ENCODE results near the gene CHD6.

CHD6 gene, protein sequence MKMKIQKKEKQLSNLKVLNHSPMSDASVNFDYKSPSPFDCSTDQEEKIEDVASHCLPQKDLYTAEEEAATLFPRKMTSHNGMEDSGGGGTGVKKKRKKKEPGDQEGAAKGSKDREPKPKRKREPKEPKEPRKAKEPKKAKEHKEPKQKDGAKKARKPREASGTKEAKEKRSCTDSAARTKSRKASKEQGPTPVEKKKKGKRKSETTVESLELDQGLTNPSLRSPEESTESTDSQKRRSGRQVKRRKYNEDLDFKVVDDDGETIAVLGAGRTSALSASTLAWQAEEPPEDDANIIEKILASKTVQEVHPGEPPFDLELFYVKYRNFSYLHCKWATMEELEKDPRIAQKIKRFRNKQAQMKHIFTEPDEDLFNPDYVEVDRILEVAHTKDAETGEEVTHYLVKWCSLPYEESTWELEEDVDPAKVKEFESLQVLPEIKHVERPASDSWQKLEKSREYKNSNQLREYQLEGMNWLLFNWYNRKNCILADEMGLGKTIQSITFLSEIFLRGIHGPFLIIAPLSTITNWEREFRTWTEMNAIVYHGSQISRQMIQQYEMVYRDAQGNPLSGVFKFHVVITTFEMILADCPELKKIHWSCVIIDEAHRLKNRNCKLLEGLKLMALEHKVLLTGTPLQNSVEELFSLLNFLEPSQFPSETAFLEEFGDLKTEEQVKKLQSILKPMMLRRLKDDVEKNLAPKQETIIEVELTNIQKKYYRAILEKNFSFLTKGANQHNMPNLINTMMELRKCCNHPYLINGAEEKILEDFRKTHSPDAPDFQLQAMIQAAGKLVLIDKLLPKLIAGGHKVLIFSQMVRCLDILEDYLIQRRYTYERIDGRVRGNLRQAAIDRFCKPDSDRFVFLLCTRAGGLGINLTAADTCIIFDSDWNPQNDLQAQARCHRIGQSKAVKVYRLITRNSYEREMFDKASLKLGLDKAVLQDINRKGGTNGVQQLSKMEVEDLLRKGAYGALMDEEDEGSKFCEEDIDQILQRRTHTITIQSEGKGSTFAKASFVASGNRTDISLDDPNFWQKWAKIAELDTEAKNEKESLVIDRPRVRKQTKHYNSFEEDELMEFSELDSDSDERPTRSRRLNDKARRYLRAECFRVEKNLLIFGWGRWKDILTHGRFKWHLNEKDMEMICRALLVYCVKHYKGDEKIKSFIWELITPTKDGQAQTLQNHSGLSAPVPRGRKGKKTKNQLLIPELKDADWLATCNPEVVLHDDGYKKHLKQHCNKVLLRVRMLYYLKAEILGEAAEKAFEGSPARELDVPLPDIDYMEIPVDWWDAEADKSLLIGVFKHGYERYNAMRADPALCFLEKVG (N-terminal part only)

DNA sequence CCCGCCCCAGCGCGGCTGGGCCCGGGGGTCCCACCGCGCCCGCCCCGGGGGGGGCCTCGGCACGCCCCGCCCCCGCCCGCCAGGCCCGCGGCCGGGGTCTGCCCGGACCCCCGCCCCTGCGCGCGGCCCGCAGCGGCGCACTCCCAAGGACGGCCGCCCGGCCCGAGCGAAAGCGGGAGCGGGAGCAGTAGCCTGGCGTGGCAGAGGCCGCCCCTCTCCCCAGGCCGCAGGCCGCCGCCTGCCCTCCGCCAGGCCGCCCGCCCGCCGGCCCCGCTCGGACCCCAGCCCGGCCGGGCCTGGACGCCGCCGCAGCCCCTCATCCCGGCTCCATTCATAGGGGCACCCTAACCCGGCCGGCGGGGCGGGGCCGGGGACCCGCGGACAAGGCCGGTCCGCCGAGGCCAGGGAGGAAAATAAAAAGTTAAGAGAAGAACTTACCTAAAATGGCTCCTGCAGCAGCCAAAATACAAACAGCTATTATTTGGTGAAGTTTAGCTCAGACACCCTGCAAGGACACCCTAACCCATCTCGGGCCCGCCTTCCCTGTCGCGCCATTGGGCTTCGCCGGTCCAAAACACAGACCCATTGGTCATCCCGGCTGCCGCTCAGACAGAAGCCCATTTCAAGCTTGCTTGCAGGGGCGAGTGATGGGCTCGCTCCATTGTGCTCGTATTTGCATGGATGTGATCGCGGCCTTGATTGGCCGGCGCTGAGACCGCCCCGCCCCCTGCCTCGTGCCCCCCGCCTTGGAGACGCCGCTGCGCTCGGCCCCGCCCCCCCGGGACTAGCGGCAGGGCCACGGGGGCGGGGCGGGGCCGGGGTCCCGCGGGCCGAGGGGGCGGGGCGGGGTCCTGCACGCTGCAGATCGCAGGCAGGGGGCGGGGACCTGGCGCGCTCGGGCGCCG, at the start of gene CHD6:
CHD6 (minus strand) TSS at position 476 of the 905 bp plus-strand sequence. CDS start 67,040 bp downstream, outside the sequence.
- peak; percentile 100 for DNase-seq

DNA sequence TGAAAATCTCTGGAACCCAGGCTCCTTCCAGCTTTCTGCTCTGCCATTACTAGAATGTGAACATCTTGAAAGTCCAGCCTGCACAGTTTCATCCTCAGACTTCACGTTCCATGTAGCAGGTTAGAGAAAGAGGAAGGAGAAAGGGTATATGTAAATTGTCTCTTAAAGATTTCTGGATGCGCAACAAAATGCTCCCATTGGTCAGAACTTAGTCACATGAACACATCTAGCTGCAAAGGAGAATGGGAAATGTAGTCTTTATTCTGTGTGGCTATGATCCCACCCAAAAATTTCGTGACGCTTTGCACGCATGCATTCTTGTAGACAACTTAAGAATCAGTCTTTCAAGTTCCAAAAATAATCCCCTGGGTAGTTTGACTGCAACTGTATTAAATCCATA, 46.4 kb upstream of the CHD6 start:
- DNase-seq = no peak

DNA sequence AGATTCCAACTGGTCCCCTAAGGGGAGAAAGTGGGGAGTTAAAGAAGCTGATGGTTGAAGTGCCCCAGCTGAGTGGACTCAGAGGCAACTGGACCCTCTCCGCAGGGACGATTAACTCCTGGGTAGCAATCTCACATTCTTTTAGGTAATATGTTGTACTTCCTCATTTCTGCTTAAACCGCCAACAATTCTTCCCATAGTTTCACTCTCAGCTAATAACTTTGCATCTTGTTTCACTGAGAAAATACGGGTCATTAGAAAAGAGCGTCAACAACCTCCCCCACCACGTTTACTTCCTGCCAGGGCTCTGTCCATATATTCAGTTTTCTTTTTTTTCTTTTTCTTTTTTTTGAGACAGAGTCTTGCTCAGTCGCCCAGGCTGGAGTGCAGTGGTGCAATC, 39.5 kb upstream of the CHD6 start:
- no peak for DNase-seq

GRCh38 chr20:41655962-41656618, 37.9 kb upstream of the CHD6 start:
- no peak for DNase-seq

GRCh38 chr20:41654884-41655283, 36.7 kb upstream of the CHD6 start:
- DNase-seq = peak; percentile 73

- DNase-seq = no peak
Measured at GRCh38 chr20:41654292-41654691, 36.1 kb upstream of the CHD6 start.

- DNase-seq = no peak
Measured at GRCh38 chr20:41650231-41650948, 32.2 kb upstream of the CHD6 start.

DNA sequence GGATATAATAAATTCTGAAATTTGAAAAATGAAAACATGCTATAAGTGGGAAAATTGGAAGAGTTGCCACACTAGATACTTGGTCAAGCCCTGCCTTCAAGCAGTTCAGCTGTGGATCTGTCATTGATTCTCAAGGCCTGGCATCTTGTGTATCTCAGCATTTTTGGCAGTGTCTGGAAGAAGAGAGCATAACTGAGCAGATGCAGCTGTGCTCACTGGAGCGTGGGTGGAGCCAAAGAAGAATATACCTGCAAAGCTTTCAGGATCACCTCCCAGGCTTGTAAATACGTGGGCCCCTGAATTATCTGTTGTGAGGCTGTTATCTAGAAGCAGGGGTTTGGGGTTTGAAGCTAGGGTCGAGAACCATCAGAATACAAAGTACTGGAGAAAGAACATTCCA, 31.3 kb upstream of the CHD6 start:
- DNase-seq = no peak

DNA sequence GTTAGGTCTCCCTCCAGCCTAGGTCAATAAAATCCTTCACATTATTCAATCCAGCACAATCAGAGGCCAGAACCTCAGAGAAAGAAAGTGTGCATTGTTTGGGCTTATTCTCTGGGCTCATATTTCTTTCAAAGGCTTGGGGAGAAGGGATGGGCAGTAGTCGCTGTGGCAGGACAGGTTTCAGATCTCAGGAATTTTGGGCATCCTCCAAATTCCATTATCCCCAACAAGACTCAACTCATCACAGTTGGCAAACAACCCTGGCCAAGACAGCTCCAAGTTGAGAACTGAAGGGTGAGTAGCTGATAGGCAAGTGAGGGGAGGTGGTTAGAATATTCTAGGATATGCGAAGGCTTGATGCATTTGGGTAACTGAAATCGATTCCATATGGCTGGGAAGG, 27.2 kb upstream of the CHD6 start:
- no peak for DNase-seq

GRCh38 chr20:41643504-41643938, 25.3 kb upstream of the CHD6 start:
- peak; percentile 92 for DNase-seq

- no peak for DNase-seq
Measured at GRCh38 chr20:41639630-41640029, 21.5 kb upstream of the CHD6 start.

- DNase-seq = no peak
Measured at GRCh38 chr20:41638456-41638855, 20.3 kb upstream of the CHD6 start.

- no peak for DNase-seq
Measured at GRCh38 chr20:41635158-41635557, 17.0 kb upstream of the CHD6 start.

DNA sequence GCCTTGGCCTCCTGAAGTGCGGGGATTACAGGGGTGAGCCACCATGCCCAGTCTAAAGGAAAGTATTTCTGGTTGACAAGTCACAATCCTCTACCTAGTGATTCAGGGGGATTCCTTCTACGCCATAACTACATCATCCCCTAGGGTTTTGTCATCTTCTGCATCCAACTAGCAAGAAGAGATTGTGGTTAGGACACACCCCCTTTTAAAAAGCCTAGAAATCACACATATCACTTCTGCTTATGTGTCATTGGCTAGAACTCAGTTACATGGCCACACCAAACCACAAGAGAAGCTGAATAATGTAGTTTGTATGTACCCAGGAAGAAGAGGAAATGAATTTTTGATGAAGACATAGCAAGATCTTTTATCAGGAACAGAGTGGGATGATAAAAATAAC, 14.7 kb upstream of the CHD6 start:
- DNase-seq = no peak

- no peak for DNase-seq
Measured at GRCh38 chr20:41631826-41632225, 13.6 kb upstream of the CHD6 start.

DNA sequence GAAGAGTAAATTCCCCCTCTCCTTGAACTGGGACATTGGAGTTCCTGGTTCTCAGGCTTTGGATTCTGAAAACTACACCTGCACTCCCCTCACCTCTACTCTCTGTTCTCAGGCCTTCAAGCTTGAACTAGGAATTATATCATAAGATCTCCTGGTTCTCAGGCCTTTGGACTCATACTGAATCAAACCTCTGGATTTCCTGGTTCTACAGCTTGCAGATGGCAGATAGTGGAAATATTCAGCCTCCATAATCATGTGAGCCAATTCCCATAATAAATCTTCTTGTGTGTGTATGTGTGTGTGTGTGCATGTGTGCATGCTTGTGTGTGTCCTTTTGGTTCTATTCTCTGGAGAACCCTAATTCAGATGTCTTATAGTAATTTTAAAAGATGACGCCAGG, 12.7 kb upstream of the CHD6 start:
- DNase-seq = no peak

DNA sequence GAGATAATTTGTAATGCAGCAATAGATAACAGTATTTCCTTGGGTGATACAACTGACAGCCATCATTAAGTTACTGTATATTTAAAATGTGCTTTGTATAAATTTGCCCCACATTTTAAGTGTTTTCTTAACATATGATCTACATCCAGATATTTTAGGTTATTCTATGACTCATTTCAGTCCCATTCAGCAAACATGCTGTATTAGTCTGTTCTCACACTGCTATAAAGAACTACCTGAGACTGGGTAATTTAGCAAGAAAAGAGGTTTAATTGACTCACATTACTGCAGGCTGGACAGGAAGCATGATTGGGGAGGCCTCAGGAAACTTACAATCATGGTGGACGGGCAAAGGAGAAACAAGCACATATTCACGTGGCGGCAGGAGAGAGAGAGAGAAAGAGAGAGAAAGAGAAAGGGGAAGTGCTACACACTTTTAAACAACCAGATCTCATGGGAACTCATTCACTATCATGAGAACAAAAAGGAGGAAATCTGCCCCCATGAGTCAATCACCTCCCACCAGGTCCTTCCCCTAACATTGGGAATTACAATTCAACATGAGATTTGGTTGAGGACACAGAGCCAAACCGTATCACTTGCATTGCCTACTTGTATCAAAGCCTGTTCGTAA, 9.6 kb upstream of the CHD6 start:
- DNase-seq = no peak

DNA sequence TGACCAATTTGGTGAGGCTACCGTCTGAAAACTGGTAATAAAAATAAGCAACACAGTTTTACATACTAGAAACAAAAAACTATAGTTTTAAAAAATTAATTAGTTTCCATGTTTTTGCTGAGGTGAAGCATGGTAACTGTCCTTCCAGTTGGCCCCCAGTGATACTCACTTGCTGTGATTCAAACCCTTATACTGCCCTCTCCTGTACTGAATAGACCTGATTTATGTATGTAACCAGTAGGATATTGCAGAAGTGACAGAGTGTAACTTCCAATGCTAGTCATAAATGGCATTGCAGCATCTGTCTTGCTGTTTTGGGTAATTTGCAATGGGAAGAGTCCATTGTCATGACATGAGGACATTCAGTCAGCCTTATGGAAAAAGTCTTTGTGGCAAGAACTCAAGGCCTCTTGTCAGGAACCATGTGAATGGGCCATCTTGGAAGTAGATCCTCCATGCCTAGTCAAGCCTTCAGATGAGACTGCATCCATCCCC, 8.9 kb upstream of the CHD6 start:
- DNase-seq = no peak

DNA sequence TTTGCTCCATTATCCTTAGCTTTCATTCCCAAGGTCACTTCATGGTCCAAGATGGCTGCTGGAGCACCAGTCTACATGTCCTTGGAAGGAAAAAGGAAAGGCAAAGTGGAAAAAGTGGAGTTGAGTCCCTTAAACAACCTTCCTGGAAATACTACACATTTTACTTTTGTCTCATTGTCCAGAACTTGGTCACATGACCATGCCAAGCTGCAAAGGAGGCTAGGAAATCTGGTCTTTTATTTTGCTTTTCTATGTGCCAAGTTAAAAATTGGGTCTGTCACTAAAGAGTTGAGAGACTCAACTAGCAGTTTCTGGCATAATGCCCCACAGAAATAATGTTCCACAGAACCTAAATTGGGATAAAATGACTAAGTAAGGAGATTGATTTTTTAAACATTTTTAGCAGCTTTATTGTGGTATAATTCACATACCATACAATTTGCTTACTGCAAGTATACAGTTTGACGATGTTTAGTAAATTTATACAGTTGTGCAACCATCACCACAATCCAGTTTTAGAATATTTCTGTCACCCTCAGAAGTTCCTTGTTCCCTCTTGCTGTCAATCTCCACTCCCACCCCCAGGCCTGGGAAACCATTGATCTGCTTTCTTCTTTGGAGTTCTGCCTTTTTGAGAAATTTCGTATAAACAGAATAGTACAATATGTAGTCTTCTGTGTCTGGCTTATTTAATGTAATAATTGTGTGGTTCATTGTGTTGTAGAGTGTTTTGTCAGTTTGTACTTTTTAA, 5.6 kb upstream of the CHD6 start:
- DNase-seq = no peak

Data from islet precursor cell (in vitro differentiated cells).